Tibial nerve (tissue), 4 donors: Measurements from ENCODE around the gene MCM6.

Source experiments
- CTCF ChIP-seq, 5 experiments: fragments of 200-600 bp in 3 of 5; fragments of 450-650 bp in 2 of 5; sonication (generic) in 3 of 5; IDR thresholded peaks; one replicate each; pipeline ENCODE4 v1.5.1; 2016 to 2019; ENCODE audit warnings: antibody characterized with exemption in 5 of 5, mild to moderate bottlenecking in 3 of 5, moderate library complexity in 2 of 5
- EP300 ChIP-seq, 2 donors: sonication (generic); formaldehyde crosslinking; IDR thresholded peaks; one replicate each; pipeline ENCODE4 v1.6.1; 2017; ENCODE audit warnings: antibody characterized with exemption in 2 of 2, mild to moderate bottlenecking in 1 of 2
- POLR2A ChIP-seq, 2 donors: fragments of 450-650 bp; IDR thresholded peaks; one replicate each; pipeline ENCODE4 v1.6.1; 2017; ENCODE audit warnings: antibody characterized with exemption in 2 of 2, mild to moderate bottlenecking in 2 of 2, moderate library complexity in 2 of 2

GRCh38 chr2:135832891-135833290 lies 43.4 kb downstream of the MCM6 start:
- TF ChIP-seq POLR2A (IDR thresholded peaks at IDR 0.05), result no peak
- no peak for TF ChIP-seq CTCF (IDR thresholded peaks at IDR 0.05)
- TF ChIP-seq EP300 (IDR thresholded peaks at IDR 0.05), result no peak
